H9 (cell line): ENCODE data around the gene NKAIN1. TPM values are rescaled to one million over a fixed set of nuclear protein-coding genes. Genes with fewer than 3 reads are reported as not detected.
A peak's percentile ranks its signal among the peaks of the same experiment; 100 is the strongest.

Source experiments
- DNase-seq: peaks from one replicate; pipeline ENCODE4 v3.0.0-alpha.2; 2017
- H2AFZ ChIP-seq: one replicate; pipeline ENCODE4 v1.6.1; 2013; ENCODE audit warnings: mild to moderate bottlenecking, low read length, control low read depth, moderate library complexity
- H2AK5ac ChIP-seq: 2 replicates; pipeline ENCODE4 v1.6.1; 2013; ENCODE audit warnings: low read length, control low read depth, mixed read lengths; ENCODE audit not compliant: insufficient read length
- H2BK120ac ChIP-seq: one replicate; pipeline ENCODE4 v1.6.1; 2013; ENCODE audit warnings: low read depth, mild to moderate bottlenecking, low read length, control low read depth, inconsistent platforms; ENCODE audit not compliant: poor library complexity, severe bottlenecking
- H2BK12ac ChIP-seq: 2 replicates; pipeline ENCODE4 v1.6.1; 2013; ENCODE audit warnings: low read length, control low read depth, mixed read lengths, low read depth; ENCODE audit not compliant: insufficient read length
- H2BK15ac ChIP-seq: 2 replicates; pipeline ENCODE4 v1.6.1; 2013; ENCODE audit warnings: low read depth, low read length, control low read depth
- H2BK20ac ChIP-seq: one replicate; pipeline ENCODE4 v1.6.1; 2013; ENCODE audit warnings: low read depth, mild to moderate bottlenecking, low read length, control low read depth, inconsistent platforms; ENCODE audit not compliant: poor library complexity, severe bottlenecking
- H2BK5ac ChIP-seq: 2 replicates; pipeline ENCODE4 v1.6.1; 2013; ENCODE audit warnings: low read length, control low read depth, mixed read lengths; ENCODE audit not compliant: insufficient read length
- H3K14ac ChIP-seq: 2 replicates; pipeline ENCODE4 v1.6.1; 2013; ENCODE audit warnings: low read length, control low read depth; ENCODE audit not compliant: insufficient read depth
- H3K18ac ChIP-seq: 2 replicates; pipeline ENCODE4 v1.6.1; 2013; ENCODE audit warnings: low read depth, mild to moderate bottlenecking, mixed read lengths, low read length, control low read depth; ENCODE audit not compliant: insufficient read length
- H3K23ac ChIP-seq: 2 replicates; pipeline ENCODE4 v1.6.1; 2013; ENCODE audit warnings: low read length, control low read depth, mixed read lengths, low read depth; ENCODE audit not compliant: insufficient read length
- H3K23me2 ChIP-seq: 2 replicates; pipeline ENCODE4 v1.6.1; 2013; ENCODE audit warnings: low read depth, mild to moderate bottlenecking, mixed read lengths, low read length, control low read depth; ENCODE audit not compliant: insufficient read length, poor library complexity, severe bottlenecking
- H3K27ac ChIP-seq: 2 replicates; pipeline ENCODE4 v1.5.1; 2013; ENCODE audit warnings: low read length, control low read depth, mixed read lengths, low read depth; ENCODE audit not compliant: insufficient read length
- H3K27me3 ChIP-seq: 2 replicates; pipeline ENCODE4 v1.6.1; 2013; ENCODE audit warnings: low read length, control low read depth, inconsistent platforms; ENCODE audit not compliant: insufficient read depth
- H3K4ac ChIP-seq: 2 replicates; pipeline ENCODE4 v1.6.1; 2013; ENCODE audit warnings: low read depth, mild to moderate bottlenecking, control low read depth, inconsistent platforms, low read length, moderate library complexity
- H3K4me1 ChIP-seq: 2 replicates; pipeline ENCODE4 v1.6.1; 2013; ENCODE audit warnings: low read length, control low read depth, inconsistent platforms; ENCODE audit not compliant: insufficient read depth
- H3K4me2 ChIP-seq: 2 replicates; pipeline ENCODE4 v1.6.1; 2013; ENCODE audit warnings: low read length, control low read depth, mixed read lengths; ENCODE audit not compliant: insufficient read length, insufficient read depth
- H3K56ac ChIP-seq: 2 replicates; pipeline ENCODE4 v1.6.1; 2013; ENCODE audit warnings: low read depth, mild to moderate bottlenecking, mixed read lengths, low read length, control low read depth; ENCODE audit not compliant: insufficient read length
- H3K79me1 ChIP-seq: 2 replicates; pipeline ENCODE4 v1.6.1; 2013; ENCODE audit warnings: low read depth, mild to moderate bottlenecking, moderate library complexity, low read length, control low read depth, inconsistent platforms; ENCODE audit not compliant: insufficient read depth, poor library complexity, severe bottlenecking
- H3K79me2 ChIP-seq: 2 replicates; pipeline ENCODE4 v1.6.1; 2013; ENCODE audit warnings: low read length, control low read depth, inconsistent platforms; ENCODE audit not compliant: insufficient read depth
- H3K9ac ChIP-seq: 2 replicates; pipeline ENCODE4 v1.6.1; 2013; ENCODE audit warnings: low read length, control low read depth, mixed read lengths; ENCODE audit not compliant: insufficient read length; ENCODE audit errors: extremely low read depth
- H3K9me3 ChIP-seq: one replicate; pipeline ENCODE4 v1.6.1; 2013; ENCODE audit warnings: low read depth, low read length, inconsistent platforms; ENCODE audit not compliant: control insufficient read depth
- H3T11ph ChIP-seq: one replicate; pipeline ENCODE4 v1.6.1; 2013; ENCODE audit warnings: mild to moderate bottlenecking, low read length, control low read depth, inconsistent platforms
- H4K20me1 ChIP-seq: one replicate; pipeline ENCODE4 v1.6.1; 2013; ENCODE audit not compliant: control insufficient read depth, insufficient read length, insufficient read depth
- H4K5ac ChIP-seq: 2 replicates; pipeline ENCODE4 v1.6.1; 2013; ENCODE audit warnings: low read depth, mild to moderate bottlenecking, mixed read lengths, low read length, control low read depth; ENCODE audit not compliant: insufficient read length
- H4K8ac ChIP-seq: replicated peaks from 2 replicates; pipeline ENCODE4 v1.6.1; 2013; ENCODE audit warnings: low read length, control low read depth, mixed read lengths, low read depth; ENCODE audit not compliant: insufficient read length
- H4K91ac ChIP-seq: 2 replicates; pipeline ENCODE4 v1.6.1; 2013; ENCODE audit warnings: low read depth, mild to moderate bottlenecking, moderate library complexity, mixed read lengths, low read length, control low read depth; ENCODE audit not compliant: insufficient read length
- H3K27ac Mint-ChIP-seq, 3 experiments: 2 replicates in 2 of 3; 3 replicates in 1 of 3; pipeline ENCODE4 v1.8.0; 2020 to 2021; ENCODE audit warnings: mixed read lengths in 3 of 3, mild to moderate bottlenecking in 1 of 3, moderate library complexity in 1 of 3
- H3K27me3 Mint-ChIP-seq: 2 replicates; pipeline ENCODE4 v1.8.0; 2021; ENCODE audit warnings: low read depth, mild to moderate bottlenecking, moderate library complexity, mixed read lengths
- H3K36me3 Mint-ChIP-seq, 3 experiments: 2 replicates in 2 of 3; 3 replicates in 1 of 3; pipeline ENCODE4 v1.8.0; 2020 to 2021; ENCODE audit warnings: low read depth in 3 of 3, mixed read lengths in 3 of 3; ENCODE audit not compliant: insufficient read depth in 1 of 3
- H3K4me1 Mint-ChIP-seq, 2 experiments: 2 replicates each; pipeline ENCODE4 v1.8.0; 2020; ENCODE audit warnings: mixed read lengths in 2 of 2
- H3K4me3 Mint-ChIP-seq, 2 experiments: 2 replicates in 1 of 2; 3 replicates in 1 of 2; pipeline ENCODE4 v1.8.0; 2020 to 2021; ENCODE audit warnings: mild to moderate bottlenecking in 2 of 2, mixed read lengths in 2 of 2, moderate library complexity in 1 of 2
- H3K9me3 Mint-ChIP-seq, 2 experiments: 2 replicates in 1 of 2; 3 replicates in 1 of 2; pipeline ENCODE4 v1.8.0; 2020; ENCODE audit warnings: mild to moderate bottlenecking in 2 of 2, mixed read lengths in 2 of 2, moderate library complexity in 1 of 2
- WGBS: extraction: QIAGEN DNeasy Blood & Tissue Kit; methylation state at CpG from one replicate; pipeline ENCODE4 v1.1.7; 2013; ENCODE audit warnings: missing lambda C conversion rate, low lambda C conversion rate, mixed read lengths; ENCODE audit not compliant: insufficient read length; ENCODE audit errors: extremely low coverage; 5-methylcytosine and 5-hydroxymethylcytosine counted together
- total RNA-seq: library from RNA; stranded (reverse); gene quantifications from 2 replicates; pipeline ENCODE4 v1.2.1, GENCODE V29; 2021
- TF ChIP-seq, protein P1 (sequence below): fragments of 200-600 bp; sonication (generic); conservative IDR thresholded peaks from 3 replicates; pipeline ENCODE4 v1.8.0; 2021; ENCODE audit warnings: antibody characterized with exemption, mild to moderate bottlenecking

NKAIN1 gene
- total RNA-seq, 1 experiment from 2014 or later = 25.6 TPM

DNA sequence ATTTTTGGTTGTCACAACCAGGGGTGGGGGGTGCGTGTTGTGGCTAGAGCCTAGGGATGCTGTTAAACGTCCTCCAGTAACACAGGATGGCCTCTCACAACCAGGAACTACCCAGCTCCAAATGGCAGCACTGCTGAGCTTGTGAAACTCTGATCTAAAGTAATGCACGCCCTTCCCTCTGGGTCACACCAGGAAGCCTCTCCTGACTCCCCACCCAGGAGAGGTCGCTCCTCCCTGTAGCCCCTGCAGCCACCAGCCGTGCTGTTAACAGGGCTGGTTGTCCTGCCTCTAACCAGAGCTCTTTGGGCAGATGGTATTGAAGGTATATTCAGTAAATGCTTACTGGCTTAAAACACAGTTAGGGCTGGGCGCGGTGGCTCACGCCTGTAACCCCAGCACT, 73.2 kb downstream of the NKAIN1 start:
- no peak overlapping the region for H4K91ac ChIP-seq
- Mint-ChIP-seq H3K9me3 (no peaks in the 10 kb centered on the region), H3K27ac (peak overlapping the region in 1 of 3 experiments; percentile 76; a peak in 3 of 7 replicates), H3K36me3 (no peaks in the 10 kb centered on the region), H3K4me3 (no peak overlapping the region), H3K27me3 (no peaks in the 10 kb centered on the region), H3K4me1 (peaks cover 15 to 23% of the 10 kb centered on the region in 2 experiments)
- no peak overlapping the region for H3K23ac ChIP-seq
- H2AK5ac ChIP-seq = no peak overlapping the region
- H3K23me2 ChIP-seq = no peaks in the 10 kb centered on the region
- no peak overlapping the region for H4K5ac ChIP-seq
- no peak overlapping the region for H3K9ac ChIP-seq
- H3K18ac ChIP-seq = no peak overlapping the region
- no peak overlapping the region for H4K8ac ChIP-seq
- TF ChIP-seq, protein P1, sequence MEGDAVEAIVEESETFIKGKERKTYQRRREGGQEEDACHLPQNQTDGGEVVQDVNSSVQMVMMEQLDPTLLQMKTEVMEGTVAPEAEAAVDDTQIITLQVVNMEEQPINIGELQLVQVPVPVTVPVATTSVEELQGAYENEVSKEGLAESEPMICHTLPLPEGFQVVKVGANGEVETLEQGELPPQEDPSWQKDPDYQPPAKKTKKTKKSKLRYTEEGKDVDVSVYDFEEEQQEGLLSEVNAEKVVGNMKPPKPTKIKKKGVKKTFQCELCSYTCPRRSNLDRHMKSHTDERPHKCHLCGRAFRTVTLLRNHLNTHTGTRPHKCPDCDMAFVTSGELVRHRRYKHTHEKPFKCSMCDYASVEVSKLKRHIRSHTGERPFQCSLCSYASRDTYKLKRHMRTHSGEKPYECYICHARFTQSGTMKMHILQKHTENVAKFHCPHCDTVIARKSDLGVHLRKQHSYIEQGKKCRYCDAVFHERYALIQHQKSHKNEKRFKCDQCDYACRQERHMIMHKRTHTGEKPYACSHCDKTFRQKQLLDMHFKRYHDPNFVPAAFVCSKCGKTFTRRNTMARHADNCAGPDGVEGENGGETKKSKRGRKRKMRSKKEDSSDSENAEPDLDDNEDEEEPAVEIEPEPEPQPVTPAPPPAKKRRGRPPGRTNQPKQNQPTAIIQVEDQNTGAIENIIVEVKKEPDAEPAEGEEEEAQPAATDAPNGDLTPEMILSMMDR = no peak
- no peaks in the 10 kb centered on the region for H3K27me3 ChIP-seq
- no peak overlapping the region for H2BK20ac ChIP-seq
- H3K9me3 ChIP-seq = no peaks in the 10 kb centered on the region
- H3T11ph ChIP-seq = no peak overlapping the region
- no peak overlapping the region for H3K4me2 ChIP-seq
- WGBS = no CpG with 5 or more reads among the region's 8 CpGs
- no peak overlapping the region for H2AFZ ChIP-seq
- H2BK15ac ChIP-seq = no peak overlapping the region
- no peaks in the 10 kb centered on the region for H4K20me1 ChIP-seq
- no peaks in the 10 kb centered on the region for H3K79me2 ChIP-seq
- H3K4ac ChIP-seq = no peak overlapping the region
- H2BK12ac ChIP-seq = no peak overlapping the region
- H2BK120ac ChIP-seq = no peak overlapping the region
- H2BK5ac ChIP-seq = no peak overlapping the region
- H3K4me1 ChIP-seq = no peaks in the 10 kb centered on the region; the same call in 1 of the 2 replicates
- no peak overlapping the region for H3K56ac ChIP-seq
- DNase-seq = peak; percentile 46
- H3K27ac ChIP-seq = no peak overlapping the region
- no peaks in the 10 kb centered on the region for H3K79me1 ChIP-seq
- H3K14ac ChIP-seq = no peak overlapping the region
